Loucy (cell line): ENCODE measurements around the gene RELL2.

Experiments
- H2AFZ ChIP-seq: fragments of 200-600 bp; sonication (generic); 2 replicates; pipeline ENCODE4 v1.6.0; 2016; ENCODE audit warnings: antibody characterized with exemption, mild to moderate bottlenecking, low read length, moderate library complexity
- H3F3A ChIP-seq: fragments of 200-600 bp; 2 replicates; pipeline ENCODE4 v1.6.0; 2016; ENCODE audit warnings: antibody characterized with exemption, low read depth, mild to moderate bottlenecking
- H3K27me3 ChIP-seq: fragments of 200-600 bp; sonication (generic); 2 replicates; pipeline ENCODE4 v1.6.1; 2014; ENCODE audit warnings: low read length, mild to moderate bottlenecking; ENCODE audit not compliant: insufficient read depth, poor library complexity, severe bottlenecking
- H3K36me3 ChIP-seq: fragments of 200-600 bp; sonication (generic); 2 replicates; pipeline ENCODE4 v1.6.1; 2016; ENCODE audit warnings: low read length; ENCODE audit not compliant: insufficient read depth
- H3K4me1 ChIP-seq: fragments of 200-600 bp; sonication (generic); 2 replicates; pipeline ENCODE4 v1.5.1; 2014; ENCODE audit warnings: low read length, mild to moderate bottlenecking; ENCODE audit not compliant: insufficient read depth, poor library complexity, severe bottlenecking
- H3K4me2 ChIP-seq: fragments of 200-600 bp; sonication (generic); 2 replicates; pipeline ENCODE4 v1.6.0; 2014; ENCODE audit warnings: antibody characterized with exemption, low read length, low read depth, mild to moderate bottlenecking; ENCODE audit not compliant: poor library complexity, severe bottlenecking
- H3K4me3 ChIP-seq: fragments of 200-600 bp; sonication (generic); 2 replicates; pipeline ENCODE4 v1.5.1; 2014; ENCODE audit warnings: low read length, mild to moderate bottlenecking, mixed read lengths; ENCODE audit not compliant: poor library complexity, severe bottlenecking
- H3K79me2 ChIP-seq: fragments of 200-600 bp; sonication (generic); 2 replicates; pipeline ENCODE4 v1.6.1; 2014; ENCODE audit warnings: low read length; ENCODE audit not compliant: insufficient read depth
- H3K9ac ChIP-seq: fragments of 200-600 bp; sonication (generic); 2 replicates; pipeline ENCODE4 v1.6.0; 2014; ENCODE audit warnings: mild to moderate bottlenecking, low read depth, low read length, moderate library complexity; ENCODE audit not compliant: poor library complexity, severe bottlenecking
- H3K9me2 ChIP-seq: fragments of 200-600 bp; sonication (generic); replicated peaks from 2 replicates; pipeline ENCODE4 v1.6.1; 2016; ENCODE audit warnings: low read depth, low read length, mixed read lengths
- H3K9me3 ChIP-seq: fragments of 200-600 bp; sonication (generic); 2 replicates; pipeline ENCODE4 v1.6.1; 2014; ENCODE audit warnings: mild to moderate bottlenecking, antibody characterized with exemption, low read length, low read depth; ENCODE audit not compliant: insufficient read depth
- H4K20me1 ChIP-seq: fragments of 200-600 bp; sonication (generic); 2 replicates; pipeline ENCODE4 v1.6.0; 2014; ENCODE audit warnings: antibody characterized with exemption, low read length, mild to moderate bottlenecking; ENCODE audit not compliant: insufficient read depth, poor library complexity, severe bottlenecking
- CTCF ChIP-seq: fragments of 200-600 bp; sonication (generic); conservative IDR thresholded peaks from 2 replicates; pipeline ENCODE4 v1.5.1; 2014; ENCODE audit warnings: mild to moderate bottlenecking, antibody characterized with exemption, low read length
- EZH2phosphoT487 ChIP-seq: fragments of 200-600 bp; IDR thresholded peaks from 2 replicates; pipeline ENCODE4 v1.6.1; 2018; ENCODE audit warnings: antibody characterized with exemption, mild to moderate bottlenecking, moderate library complexity, borderline replicate concordance

Gene RELL2

GRCh38 chr5:141633871-141634561, 2.8 kb upstream of the RELL2 start:
- Histone ChIP-seq H3K9me3 (no peaks in the 10 kb centered on the region), H3K9ac (peak overlapping the region; percentile 40), H3K79me2 (peaks cover 65% of the 10 kb centered on the region), H4K20me1 (peaks cover 34% of the 10 kb centered on the region), H3K9me2 (no peaks in the 10 kb centered on the region), H3F3A (no peaks in the 10 kb centered on the region), H3K36me3 (peaks cover 15% of the 10 kb centered on the region; the same call in 1 of the 2 replicates), H2AFZ (no peak overlapping the region), H3K4me3 (peak overlapping the region; percentile 85), H3K4me2 (peak overlapping the region; percentile 93), H3K4me1 (peaks cover 43% of the 10 kb centered on the region), H3K27me3 (no peaks in the 10 kb centered on the region)
- TF ChIP-seq CTCF (no peak), EZH2phosphoT487 (no peak)

- Histone ChIP-seq H3K9me2 (no peaks in the 10 kb centered on the region), H2AFZ (no peak overlapping the region), H3K27me3 (no peaks in the 10 kb centered on the region), H3K36me3 (peaks cover 8% of the 10 kb centered on the region; the same call in 1 of the 2 replicates), H4K20me1 (peaks cover 33% of the 10 kb centered on the region), H3K4me1 (peaks cover 43% of the 10 kb centered on the region), H3K4me3 (peak overlapping the region; percentile 85), H3K4me2 (peak overlapping the region; percentile 93), H3K79me2 (peaks cover 63% of the 10 kb centered on the region), H3K9me3 (no peaks in the 10 kb centered on the region), H3F3A (no peaks in the 10 kb centered on the region), H3K9ac (peak overlapping the region; percentile 86)
- no peak for TF ChIP-seq EZH2phosphoT487
- no peak for TF ChIP-seq CTCF
Measured at GRCh38 chr5:141634720-141635119, 2.1 kb upstream of the RELL2 start.

- Histone ChIP-seq H3K27me3 (no peaks in the 10 kb centered on the region), H3K4me1 (peaks cover 43% of the 10 kb centered on the region), H3K4me2 (peak overlapping the region; percentile 93), H4K20me1 (peaks cover 30% of the 10 kb centered on the region), H3K36me3 (no peaks in the 10 kb centered on the region), H3K4me3 (peak overlapping the region; percentile 85), H3K9ac (peak overlapping the region; percentile 86), H3K79me2 (peaks cover 55% of the 10 kb centered on the region), H3F3A (no peaks in the 10 kb centered on the region), H3K9me3 (no peaks in the 10 kb centered on the region), H3K9me2 (no peaks in the 10 kb centered on the region), H2AFZ (no peak overlapping the region)
- TF ChIP-seq CTCF, result no peak
- TF ChIP-seq EZH2phosphoT487, result no peak
Measured at GRCh38 chr5:141635646-141636045, 1.2 kb upstream of the RELL2 start.
